HepG2 (cell line): Measurements from ENCODE around the gene CARHSP1. TPM values are rescaled to one million over a fixed set of nuclear protein-coding genes. Genes with fewer than 3 reads are reported as not detected.

Source experiments
- AGO2 ChIP-seq: fragments of 200-400 bp; formaldehyde crosslinking; optimal IDR thresholded peaks from 2 replicates; pipeline ENCODE3; 2017; ENCODE audit warnings: mild to moderate bottlenecking, low read depth, low read length, moderate library complexity
- MTA1 ChIP-seq: sonication (generic); formaldehyde crosslinking; IDR thresholded peaks from 2 replicates; pipeline ENCODE4 v1.4.0; 2020; ENCODE audit warnings: missing genetic modification reagents, mild to moderate bottlenecking, borderline replicate concordance
- PHF20 ChIP-seq: sonication (generic); formaldehyde crosslinking; IDR thresholded peaks from 2 replicates; pipeline ENCODE4 v1.5.0; 2020; ENCODE audit warnings: mild to moderate bottlenecking, missing genetic modification reagents
- RBFOX2 ChIP-seq: fragments of 200-400 bp; formaldehyde crosslinking; IDR thresholded peaks from 2 replicates; pipeline ENCODE4 v1.6.1; 2017; ENCODE audit warnings: low read depth, mild to moderate bottlenecking, low read length
- RBM22 ChIP-seq: fragments of 200-400 bp; formaldehyde crosslinking; optimal IDR thresholded peaks from 2 replicates; pipeline ENCODE3; 2017; ENCODE audit warnings: mild to moderate bottlenecking, low read length, moderate library complexity
- REL ChIP-seq: sonication (generic); formaldehyde crosslinking; conservative IDR thresholded peaks from 2 replicates; pipeline ENCODE4 v1.8.0; 2022; ENCODE audit warnings: mild to moderate bottlenecking, missing genetic modification reagents, moderate library complexity
- SALL1 ChIP-seq: sonication (generic); formaldehyde crosslinking; IDR thresholded peaks from 2 replicates; pipeline ENCODE4 v1.8.0; 2022; ENCODE audit warnings: mild to moderate bottlenecking, missing genetic modification reagents
- polyA plus RNA-seq, 8 experiments: library from polyadenylated mRNA; depleted of rRNA in 3 of 8; stranded (reverse) in 7 of 8; unstranded in 1 of 8; fragments of >200 nt; fragmentation: Illumina TruSeq in 4 of 8; extraction: Trizol in 4 of 8; gene quantifications; 2 replicates each; pipeline versions ENCODE4 v1.2.1 to v1.2.3, GENCODE V29; 2011 to 2016; ENCODE audit warnings: low read depth in 4 of 8, missing spikeins in 1 of 8, mixed read lengths in 1 of 8; ENCODE audit not compliant: insufficient read depth in 1 of 8
- total RNA-seq, 5 experiments: library from RNA; depleted of rRNA; stranded (reverse); fragments of >200 nt; fragmentation: Illumina TruSeq; extraction: Trizol; gene quantifications; 2 replicates each; pipeline ENCODE4 v1.2.3, GENCODE V29; 2016; ENCODE audit warnings: low read depth in 1 of 5
- TF ChIP-seq, protein P1 (sequence below): sonication (generic); formaldehyde crosslinking; IDR thresholded peaks from 2 replicates; pipeline ENCODE4 v1.5.0; 2020; ENCODE audit warnings: mild to moderate bottlenecking, missing genetic modification reagents
- TF ChIP-seq, protein P2 (sequence below): sonication (generic); formaldehyde crosslinking; IDR thresholded peaks from 2 replicates; pipeline ENCODE4 v1.9.0; 2022; ENCODE audit warnings: low read depth, missing genetic modification reagents
- TF ChIP-seq, protein P3 (sequence below): sonication (generic); formaldehyde crosslinking; IDR thresholded peaks from 2 replicates; pipeline ENCODE4 v1.4.0; 2020; ENCODE audit warnings: missing genetic modification reagents
- TF ChIP-seq, protein P4 (sequence below): sonication (generic); formaldehyde crosslinking; IDR thresholded peaks from 2 replicates; pipeline ENCODE4 v1.5.0; 2020; ENCODE audit warnings: mild to moderate bottlenecking, missing genetic modification reagents, borderline replicate concordance

The CARHSP1 gene
- total and polyA plus RNA-seq, 2 of the 13 experiments (the other 11 are each of a cell fraction or from before 2014, with no cell fraction given), result 173 to 345 TPM

DNA sequence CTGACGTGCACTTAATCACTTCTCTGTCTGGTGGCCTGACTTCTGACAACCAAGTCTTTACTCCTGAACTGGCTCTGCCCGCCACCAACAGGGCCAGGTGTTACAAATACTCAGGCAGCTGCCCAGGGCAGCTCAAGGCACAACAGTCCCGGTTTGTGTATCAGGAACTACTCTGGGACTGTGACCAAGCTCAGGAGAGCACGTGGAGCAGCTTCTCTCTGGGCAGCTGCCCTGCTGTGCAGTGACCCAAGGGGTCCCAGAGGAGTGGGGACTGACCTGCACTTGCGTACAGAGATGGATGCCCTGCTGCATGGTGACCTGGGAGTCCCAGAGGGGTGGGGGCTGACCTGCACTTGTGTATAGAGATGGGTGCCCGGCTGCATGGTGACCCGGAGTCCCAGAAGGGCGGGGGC, 35.2 kb upstream of the CARHSP1 start (continued):
- peak; percentile 69 for TF ChIP-seq RBM22
- TF ChIP-seq SALL1 (CRISPR knock-in tag), result no peak
- TF ChIP-seq, protein P1, sequence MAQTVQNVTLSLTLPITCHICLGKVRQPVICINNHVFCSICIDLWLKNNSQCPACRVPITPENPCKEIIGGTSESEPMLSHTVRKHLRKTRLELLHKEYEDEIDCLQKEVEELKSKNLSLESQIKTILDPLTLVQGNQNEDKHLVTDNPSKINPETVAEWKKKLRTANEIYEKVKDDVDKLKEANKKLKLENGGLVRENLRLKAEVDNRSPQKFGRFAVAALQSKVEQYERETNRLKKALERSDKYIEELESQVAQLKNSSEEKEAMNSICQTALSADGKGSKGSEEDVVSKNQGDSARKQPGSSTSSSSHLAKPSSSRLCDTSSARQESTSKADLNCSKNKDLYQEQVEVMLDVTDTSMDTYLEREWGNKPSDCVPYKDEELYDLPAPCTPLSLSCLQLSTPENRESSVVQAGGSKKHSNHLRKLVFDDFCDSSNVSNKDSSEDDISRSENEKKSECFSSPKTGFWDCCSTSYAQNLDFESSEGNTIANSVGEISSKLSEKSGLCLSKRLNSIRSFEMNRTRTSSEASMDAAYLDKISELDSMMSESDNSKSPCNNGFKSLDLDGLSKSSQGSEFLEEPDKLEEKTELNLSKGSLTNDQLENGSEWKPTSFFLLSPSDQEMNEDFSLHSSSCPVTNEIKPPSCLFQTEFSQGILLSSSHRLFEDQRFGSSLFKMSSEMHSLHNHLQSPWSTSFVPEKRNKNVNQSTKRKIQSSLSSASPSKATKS (CRISPR knock-in tag), result no peak
- no peak for TF ChIP-seq RBFOX2
- TF ChIP-seq REL, result no peak
- TF ChIP-seq, protein P2, sequence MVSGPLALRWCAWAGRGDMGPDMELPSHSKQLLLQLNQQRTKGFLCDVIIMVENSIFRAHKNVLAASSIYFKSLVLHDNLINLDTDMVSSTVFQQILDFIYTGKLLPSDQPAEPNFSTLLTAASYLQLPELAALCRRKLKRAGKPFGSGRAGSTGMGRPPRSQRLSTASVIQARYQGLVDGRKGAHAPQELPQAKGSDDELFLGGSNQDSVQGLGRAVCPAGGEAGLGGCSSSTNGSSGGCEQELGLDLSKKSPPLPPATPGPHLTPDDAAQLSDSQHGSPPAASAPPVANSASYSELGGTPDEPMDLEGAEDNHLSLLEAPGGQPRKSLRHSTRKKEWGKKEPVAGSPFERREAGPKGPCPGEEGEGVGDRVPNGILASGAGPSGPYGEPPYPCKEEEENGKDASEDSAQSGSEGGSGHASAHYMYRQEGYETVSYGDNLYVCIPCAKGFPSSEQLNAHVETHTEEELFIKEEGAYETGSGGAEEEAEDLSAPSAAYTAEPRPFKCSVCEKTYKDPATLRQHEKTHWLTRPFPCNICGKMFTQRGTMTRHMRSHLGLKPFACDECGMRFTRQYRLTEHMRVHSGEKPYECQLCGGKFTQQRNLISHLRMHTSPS (CRISPR knock-in tag), result no peak
- TF ChIP-seq, protein P3, sequence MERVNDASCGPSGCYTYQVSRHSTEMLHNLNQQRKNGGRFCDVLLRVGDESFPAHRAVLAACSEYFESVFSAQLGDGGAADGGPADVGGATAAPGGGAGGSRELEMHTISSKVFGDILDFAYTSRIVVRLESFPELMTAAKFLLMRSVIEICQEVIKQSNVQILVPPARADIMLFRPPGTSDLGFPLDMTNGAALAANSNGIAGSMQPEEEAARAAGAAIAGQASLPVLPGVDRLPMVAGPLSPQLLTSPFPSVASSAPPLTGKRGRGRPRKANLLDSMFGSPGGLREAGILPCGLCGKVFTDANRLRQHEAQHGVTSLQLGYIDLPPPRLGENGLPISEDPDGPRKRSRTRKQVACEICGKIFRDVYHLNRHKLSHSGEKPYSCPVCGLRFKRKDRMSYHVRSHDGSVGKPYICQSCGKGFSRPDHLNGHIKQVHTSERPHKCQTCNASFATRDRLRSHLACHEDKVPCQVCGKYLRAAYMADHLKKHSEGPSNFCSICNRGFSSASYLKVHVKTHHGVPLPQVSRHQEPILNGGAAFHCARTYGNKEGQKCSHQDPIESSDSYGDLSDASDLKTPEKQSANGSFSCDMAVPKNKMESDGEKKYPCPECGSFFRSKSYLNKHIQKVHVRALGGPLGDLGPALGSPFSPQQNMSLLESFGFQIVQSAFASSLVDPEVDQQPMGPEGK, result no peak
- TF ChIP-seq MTA1 (CRISPR knock-in tag), result 0 out of 2 replicates have a peak, but pooled peaks have one; percentile 21
- TF ChIP-seq AGO2, result peak; percentile 47
- TF ChIP-seq, protein P4, sequence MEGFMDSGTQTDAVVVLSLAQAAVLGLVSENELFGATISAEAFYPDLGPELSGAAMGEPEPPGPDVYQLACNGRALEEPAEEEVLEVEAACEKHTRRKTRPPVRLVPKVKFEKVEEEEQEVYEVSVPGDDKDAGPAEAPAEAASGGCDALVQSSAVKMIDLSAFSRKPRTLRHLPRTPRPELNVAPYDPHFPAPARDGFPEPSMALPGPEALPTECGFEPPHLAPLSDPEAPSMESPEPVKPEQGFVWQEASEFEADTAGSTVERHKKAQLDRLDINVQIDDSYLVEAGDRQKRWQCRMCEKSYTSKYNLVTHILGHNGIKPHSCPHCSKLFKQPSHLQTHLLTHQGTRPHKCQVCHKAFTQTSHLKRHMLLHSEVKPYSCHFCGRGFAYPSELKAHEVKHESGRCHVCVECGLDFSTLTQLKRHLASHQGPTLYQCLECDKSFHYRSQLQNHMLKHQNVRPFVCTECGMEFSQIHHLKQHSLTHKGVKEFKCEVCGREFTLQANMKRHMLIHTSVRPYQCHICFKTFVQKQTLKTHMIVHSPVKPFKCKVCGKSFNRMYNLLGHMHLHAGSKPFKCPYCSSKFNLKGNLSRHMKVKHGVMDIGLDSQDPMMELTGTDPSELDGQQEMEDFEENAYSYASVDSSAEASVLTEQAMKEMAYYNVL (CRISPR knock-in tag), result no peak
- TF ChIP-seq PHF20, result no peak
